Esophagus muscularis mucosa (tissue), 4 donors: ENCODE measurements around the gene ERO1B. TPM values are rescaled to one million over a fixed set of nuclear protein-coding genes. Genes with fewer than 3 reads are reported as not detected.

ENCODE experiments used
- DNase-seq: peaks from one replicate; pipeline ENCODE4 v3.0.0-alpha.2; 2017; ENCODE audit errors: extremely low spot score
- H3K27ac ChIP-seq, 4 donors: fragments of 200-600 bp; sonication (generic); replicated peaks in 1 of 4; 1 replicate in 3 of 4; 2 replicates in 1 of 4; pipeline ENCODE4 v1.5.1; 2016 to 2019; ENCODE audit warnings: mild to moderate bottlenecking in 1 of 4
- H3K27me3 ChIP-seq, 4 donors: fragments of 200-600 bp; sonication (generic); one replicate each; pipeline versions ENCODE4 v1.5.1 to v1.6.0; 2016 to 2019
- H3K36me3 ChIP-seq, 4 donors: fragments of 200-600 bp; sonication (generic); one replicate each; pipeline ENCODE4 v1.5.1; 2016 to 2019
- H3K4me1 ChIP-seq, 4 donors: fragments of 200-600 bp; sonication (generic); one replicate each; pipeline ENCODE4 v1.5.1; 2016 to 2019
- H3K4me3 ChIP-seq, 4 donors: fragments of 200-600 bp; sonication (generic); 1 replicate in 2 of 4; 2 replicates in 2 of 4; pipeline ENCODE4 v1.5.1; 2016 to 2019; ENCODE audit warnings: mild to moderate bottlenecking in 4 of 4, moderate library complexity in 1 of 4
- H3K9me3 ChIP-seq, 4 donors: fragments of 200-600 bp; sonication (generic); 1 replicate in 3 of 4; 2 replicates in 1 of 4; pipeline ENCODE4 v1.5.1; 2016 to 2019
- CTCF ChIP-seq, 3 experiments: fragments of 200-600 bp in 2 of 3; fragments of 450-650 bp in 1 of 3; sonication (generic) in 2 of 3; IDR thresholded peaks; one replicate each; pipeline ENCODE4 v1.5.1; 2017 to 2019; ENCODE audit warnings: antibody characterized with exemption in 3 of 3, mild to moderate bottlenecking in 2 of 3, moderate library complexity in 1 of 3
- EP300 ChIP-seq: sonication (generic); formaldehyde crosslinking; IDR thresholded peaks from one replicate; pipeline ENCODE4 v1.6.1; 2017; ENCODE audit warnings: antibody characterized with exemption
- POLR2A ChIP-seq: fragments of 450-650 bp; IDR thresholded peaks from one replicate; pipeline ENCODE4 v1.6.1; 2017; ENCODE audit warnings: antibody characterized with exemption, moderate library complexity, mild to moderate bottlenecking, low read depth
- POLR2AphosphoS5 ChIP-seq, 2 donors: sonication (generic); formaldehyde crosslinking; IDR thresholded peaks; one replicate each; pipeline ENCODE4 v1.6.1; 2017; ENCODE audit warnings: antibody characterized with exemption in 2 of 2
- WGBS: methylation state at CpG from one replicate; pipeline ENCODE4 v1.1.5; 2018; 5-methylcytosine and 5-hydroxymethylcytosine counted together
- intact Hi-C: fragments of 100-400 bp; cut with DNase I; formaldehyde crosslinking; loops from one replicate; pipeline ENCODE4 v1.15.1; 2023
- total RNA-seq, 4 donors: library from RNA; depleted of rRNA; stranded (reverse); fragments of >200 nt; gene quantifications; one replicate each; pipeline versions ENCODE4 v1.1.0 to v1.2.1, GENCODE V29; 2016

The ERO1B gene
- total RNA-seq, 4 donors from 2014 or later: 7.0 to 11.2 (median 8.1) TPM

GRCh38 chr1:236209185-236209584, 72.6 kb downstream of the ERO1B start:
- H3K27me3 ChIP-seq: no peaks in the 10 kb centered on the region
- H3K4me3 ChIP-seq: no peak overlapping the region
- WGBS: 77% methylated on average over 2 of the region's 2 CpGs
- H3K27ac ChIP-seq: no peak overlapping the region
- peaks cover 0 to 30% (median 5%) of the 10 kb centered on the region in 4 donors for H3K36me3 ChIP-seq
- no peaks in the 10 kb centered on the region for H3K9me3 ChIP-seq
- peaks cover 0 to 6% (median 0%) of the 10 kb centered on the region in 4 donors for H3K4me1 ChIP-seq
- intact Hi-C loops: no loop called here
- no peak for TF ChIP-seq POLR2A
- no peak for TF ChIP-seq POLR2AphosphoS5 (IDR thresholded peaks at IDR 0.05)
- no peak for TF ChIP-seq EP300
- no peak for TF ChIP-seq CTCF (IDR thresholded peaks at IDR 0.05)
- no peak for DNase-seq

- DNase-seq: no peak
- TF ChIP-seq POLR2A: no peak
- no peak for TF ChIP-seq CTCF (IDR thresholded peaks at IDR 0.05)
- TF ChIP-seq EP300: no peak
- TF ChIP-seq POLR2AphosphoS5 (IDR thresholded peaks at IDR 0.05): no peak
- intact Hi-C loops: no loop called here
- Histone ChIP-seq H3K9me3 (peaks cover 0 to 5% (median 0%) of the 10 kb centered on the region in 4 donors), H3K4me3 (no peak overlapping the region), H3K36me3 (peaks cover 0 to 27% (median 5%) of the 10 kb centered on the region in 4 donors), H3K27me3 (no peaks in the 10 kb centered on the region), H3K27ac (no peak overlapping the region), H3K4me1 (peaks cover 0 to 6% (median 0%) of the 10 kb centered on the region in 4 donors)
- 95% methylated on average over 4 of the region's 4 CpGs for WGBS
Observed at GRCh38 chr1:236207569-236207968, 74.2 kb downstream of the ERO1B start.

GRCh38 chr1:236207121-236207520, 74.6 kb downstream of the ERO1B start:
- peaks cover 0 to 32% (median 5%) of the 10 kb centered on the region in 4 donors for H3K36me3 ChIP-seq
- 64% methylated on average over 5 of the region's 5 CpGs for WGBS

GRCh38 chr1:236206548-236206947, 75.2 kb downstream of the ERO1B start:
- Histone ChIP-seq H3K27ac (peak overlapping the region in 2 of 4 donors; percentile 25 to 33), H3K9me3 (peaks cover 0 to 12% (median 4%) of the 10 kb centered on the region in 4 donors), H3K4me1 (peaks cover 0 to 6% (median 0%) of the 10 kb centered on the region in 4 donors), H3K36me3 (peaks cover 0 to 35% (median 5%) of the 10 kb centered on the region in 4 donors), H3K27me3 (no peaks in the 10 kb centered on the region), H3K4me3 (no peak overlapping the region)
- DNase-seq: no peak
- intact Hi-C loops: no loop called here
- WGBS: 67% methylated on average over 4 of the region's 4 CpGs
- no peak for TF ChIP-seq POLR2A
- peak in 1 of 2 donors; percentile 31 for TF ChIP-seq POLR2AphosphoS5 (IDR thresholded peaks at IDR 0.05)

More at GRCh38 chr1:236207121-236207520, 74.6 kb downstream of the ERO1B start:
- no peaks in the 10 kb centered on the region for H3K27me3 ChIP-seq
- DNase-seq: no peak
- intact Hi-C loops: no loop called here
- H3K9me3 ChIP-seq: peaks cover 0 to 6% (median 1%) of the 10 kb centered on the region in 4 donors
- peaks cover 0 to 6% (median 0%) of the 10 kb centered on the region in 4 donors for H3K4me1 ChIP-seq
- H3K27ac ChIP-seq: peak overlapping the region in 2 of 4 donors; percentile 25 to 33
- TF ChIP-seq CTCF (IDR thresholded peaks at IDR 0.05) (no peak), POLR2AphosphoS5 (IDR thresholded peaks at IDR 0.05) (no peak), EP300 (no peak), POLR2A (no peak)
- no peak overlapping the region for H3K4me3 ChIP-seq

GRCh38 chr1:236204656-236205055, 77.1 kb downstream of the ERO1B start:
- TF ChIP-seq CTCF (IDR thresholded peaks at IDR 0.05) (no peak), EP300 (no peak), POLR2AphosphoS5 (IDR thresholded peaks at IDR 0.05) (no peak), POLR2A (no peak)
- Histone ChIP-seq H3K4me1 (peaks cover 0 to 6% (median 0%) of the 10 kb centered on the region in 4 donors), H3K9me3 (peaks cover 0 to 28% (median 23%) of the 10 kb centered on the region in 4 donors), H3K4me3 (no peak overlapping the region), H3K27me3 (no peaks in the 10 kb centered on the region), H3K27ac (no peak overlapping the region), H3K36me3 (peaks cover 0 to 29% (median 5%) of the 10 kb centered on the region in 4 donors)
- WGBS: 100% methylated on average over 3 of the region's 3 CpGs
- DNase-seq: no peak
- intact Hi-C loops: no loop called here
